H1 (cell line): ENCODE measurements around the gene IQGAP1. TPM values are rescaled to one million over a fixed set of nuclear protein-coding genes. Genes with fewer than 3 reads are reported as not detected.

Source experiments
- BRCA1 ChIP-seq: IDR thresholded peaks from 2 replicates; pipeline ENCODE4 v1.6.1; 2012; ENCODE audit warnings: low read depth, low read length, improper control_type of control experiment
- E2F6 ChIP-seq: IDR thresholded peaks from 2 replicates; pipeline ENCODE4 v1.6.1; 2012; ENCODE audit warnings: inconsistent platforms
- GABPA ChIP-seq: IDR thresholded peaks from 2 replicates; pipeline ENCODE4 v1.6.1; 2011; ENCODE audit warnings: mild to moderate bottlenecking, low read length, moderate library complexity, borderline replicate concordance; ENCODE audit not compliant: insufficient read depth
- KDM4A ChIP-seq: IDR thresholded peaks from one replicate; pipeline ENCODE4 v1.7.1; 2012; ENCODE audit warnings: low read depth, mild to moderate bottlenecking, moderate library complexity, low read length, inconsistent platforms; ENCODE audit not compliant: severe bottlenecking
- NANOG ChIP-seq: IDR thresholded peaks from 2 replicates; pipeline ENCODE4 v1.6.1; 2011; ENCODE audit warnings: low read length, low read depth, mild to moderate bottlenecking, inconsistent platforms; ENCODE audit not compliant: insufficient read depth, poor library complexity, severe bottlenecking
- RNF2 ChIP-seq: fragments of 200-900, 300-1000 bp; sonication (generic); IDR thresholded peaks from 2 replicates; pipeline ENCODE4 v1.7.1; 2016; ENCODE audit warnings: borderline replicate concordance, low read depth, mild to moderate bottlenecking, antibody characterized with exemption, low read length; ENCODE audit not compliant: poor library complexity, severe bottlenecking; ENCODE audit errors: missing control alignments
- ZNF274 ChIP-seq: IDR thresholded peaks from 2 replicates; pipeline ENCODE4 v1.7.0; 2012; ENCODE audit warnings: low read length, borderline replicate concordance; ENCODE audit errors: extremely low read depth
- polyA plus RNA-seq, 7 experiments: library from polyadenylated mRNA; depleted of rRNA in 3 of 7; stranded (reverse) in 5 of 7; unstranded in 2 of 7; fragments of >200 nt in 5 of 7; fragments of 200-250 nt in 2 of 7; gene quantifications; 1 replicate in 5 of 7; 2 replicates in 1 of 7; 4 replicates in 1 of 7; pipeline versions ENCODE4 v1.2.1 to v1.2.3, GENCODE V29; 2011 to 2013; ENCODE audit warnings: missing spikeins in 2 of 7, mixed read lengths in 2 of 7
- total RNA-seq: library from RNA; stranded (reverse); fragmentation: NEBNext Ultra II Directional; extraction: Animal tissue kit (Norgen Biotek cat#: 25700); gene quantifications from 2 replicates; pipeline ENCODE4 v1.2.1, GENCODE V29; 2021
- TF ChIP-seq, protein P1 (sequence below): fragments of 300-600 bp; sonication (generic); IDR thresholded peaks from 2 replicates; pipeline ENCODE4 v1.7.1; 2012; ENCODE audit warnings: low read length, moderate library complexity, mild to moderate bottlenecking, inconsistent platforms; ENCODE audit not compliant: insufficient replicate concordance

IQGAP1 gene
- total and polyA plus RNA-seq, 2 of the 8 experiments (the other 6 are each of a cell fraction or from before 2014, with no cell fraction given) = 56.0 to 138 TPM

- TF ChIP-seq, protein P1, sequence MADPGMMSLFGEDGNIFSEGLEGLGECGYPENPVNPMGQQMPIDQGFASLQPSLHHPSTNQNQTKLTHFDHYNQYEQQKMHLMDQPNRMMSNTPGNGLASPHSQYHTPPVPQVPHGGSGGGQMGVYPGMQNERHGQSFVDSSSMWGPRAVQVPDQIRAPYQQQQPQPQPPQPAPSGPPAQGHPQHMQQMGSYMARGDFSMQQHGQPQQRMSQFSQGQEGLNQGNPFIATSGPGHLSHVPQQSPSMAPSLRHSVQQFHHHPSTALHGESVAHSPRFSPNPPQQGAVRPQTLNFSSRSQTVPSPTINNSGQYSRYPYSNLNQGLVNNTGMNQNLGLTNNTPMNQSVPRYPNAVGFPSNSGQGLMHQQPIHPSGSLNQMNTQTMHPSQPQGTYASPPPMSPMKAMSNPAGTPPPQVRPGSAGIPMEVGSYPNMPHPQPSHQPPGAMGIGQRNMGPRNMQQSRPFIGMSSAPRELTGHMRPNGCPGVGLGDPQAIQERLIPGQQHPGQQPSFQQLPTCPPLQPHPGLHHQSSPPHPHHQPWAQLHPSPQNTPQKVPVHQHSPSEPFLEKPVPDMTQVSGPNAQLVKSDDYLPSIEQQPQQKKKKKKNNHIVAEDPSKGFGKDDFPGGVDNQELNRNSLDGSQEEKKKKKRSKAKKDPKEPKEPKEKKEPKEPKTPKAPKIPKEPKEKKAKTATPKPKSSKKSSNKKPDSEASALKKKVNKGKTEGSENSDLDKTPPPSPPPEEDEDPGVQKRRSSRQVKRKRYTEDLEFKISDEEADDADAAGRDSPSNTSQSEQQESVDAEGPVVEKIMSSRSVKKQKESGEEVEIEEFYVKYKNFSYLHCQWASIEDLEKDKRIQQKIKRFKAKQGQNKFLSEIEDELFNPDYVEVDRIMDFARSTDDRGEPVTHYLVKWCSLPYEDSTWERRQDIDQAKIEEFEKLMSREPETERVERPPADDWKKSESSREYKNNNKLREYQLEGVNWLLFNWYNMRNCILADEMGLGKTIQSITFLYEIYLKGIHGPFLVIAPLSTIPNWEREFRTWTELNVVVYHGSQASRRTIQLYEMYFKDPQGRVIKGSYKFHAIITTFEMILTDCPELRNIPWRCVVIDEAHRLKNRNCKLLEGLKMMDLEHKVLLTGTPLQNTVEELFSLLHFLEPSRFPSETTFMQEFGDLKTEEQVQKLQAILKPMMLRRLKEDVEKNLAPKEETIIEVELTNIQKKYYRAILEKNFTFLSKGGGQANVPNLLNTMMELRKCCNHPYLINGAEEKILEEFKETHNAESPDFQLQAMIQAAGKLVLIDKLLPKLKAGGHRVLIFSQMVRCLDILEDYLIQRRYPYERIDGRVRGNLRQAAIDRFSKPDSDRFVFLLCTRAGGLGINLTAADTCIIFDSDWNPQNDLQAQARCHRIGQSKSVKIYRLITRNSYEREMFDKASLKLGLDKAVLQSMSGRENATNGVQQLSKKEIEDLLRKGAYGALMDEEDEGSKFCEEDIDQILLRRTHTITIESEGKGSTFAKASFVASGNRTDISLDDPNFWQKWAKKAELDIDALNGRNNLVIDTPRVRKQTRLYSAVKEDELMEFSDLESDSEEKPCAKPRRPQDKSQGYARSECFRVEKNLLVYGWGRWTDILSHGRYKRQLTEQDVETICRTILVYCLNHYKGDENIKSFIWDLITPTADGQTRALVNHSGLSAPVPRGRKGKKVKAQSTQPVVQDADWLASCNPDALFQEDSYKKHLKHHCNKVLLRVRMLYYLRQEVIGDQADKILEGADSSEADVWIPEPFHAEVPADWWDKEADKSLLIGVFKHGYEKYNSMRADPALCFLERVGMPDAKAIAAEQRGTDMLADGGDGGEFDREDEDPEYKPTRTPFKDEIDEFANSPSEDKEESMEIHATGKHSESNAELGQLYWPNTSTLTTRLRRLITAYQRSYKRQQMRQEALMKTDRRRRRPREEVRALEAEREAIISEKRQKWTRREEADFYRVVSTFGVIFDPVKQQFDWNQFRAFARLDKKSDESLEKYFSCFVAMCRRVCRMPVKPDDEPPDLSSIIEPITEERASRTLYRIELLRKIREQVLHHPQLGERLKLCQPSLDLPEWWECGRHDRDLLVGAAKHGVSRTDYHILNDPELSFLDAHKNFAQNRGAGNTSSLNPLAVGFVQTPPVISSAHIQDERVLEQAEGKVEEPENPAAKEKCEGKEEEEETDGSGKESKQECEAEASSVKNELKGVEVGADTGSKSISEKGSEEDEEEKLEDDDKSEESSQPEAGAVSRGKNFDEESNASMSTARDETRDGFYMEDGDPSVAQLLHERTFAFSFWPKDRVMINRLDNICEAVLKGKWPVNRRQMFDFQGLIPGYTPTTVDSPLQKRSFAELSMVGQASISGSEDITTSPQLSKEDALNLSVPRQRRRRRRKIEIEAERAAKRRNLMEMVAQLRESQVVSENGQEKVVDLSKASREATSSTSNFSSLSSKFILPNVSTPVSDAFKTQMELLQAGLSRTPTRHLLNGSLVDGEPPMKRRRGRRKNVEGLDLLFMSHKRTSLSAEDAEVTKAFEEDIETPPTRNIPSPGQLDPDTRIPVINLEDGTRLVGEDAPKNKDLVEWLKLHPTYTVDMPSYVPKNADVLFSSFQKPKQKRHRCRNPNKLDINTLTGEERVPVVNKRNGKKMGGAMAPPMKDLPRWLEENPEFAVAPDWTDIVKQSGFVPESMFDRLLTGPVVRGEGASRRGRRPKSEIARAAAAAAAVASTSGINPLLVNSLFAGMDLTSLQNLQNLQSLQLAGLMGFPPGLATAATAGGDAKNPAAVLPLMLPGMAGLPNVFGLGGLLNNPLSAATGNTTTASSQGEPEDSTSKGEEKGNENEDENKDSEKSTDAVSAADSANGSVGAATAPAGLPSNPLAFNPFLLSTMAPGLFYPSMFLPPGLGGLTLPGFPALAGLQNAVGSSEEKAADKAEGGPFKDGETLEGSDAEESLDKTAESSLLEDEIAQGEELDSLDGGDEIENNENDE = no peak
- TF ChIP-seq KDM4A = peak; percentile 69
- no peak for TF ChIP-seq E2F6
- no peak for TF ChIP-seq ZNF274
- no peak for TF ChIP-seq GABPA
- TF ChIP-seq NANOG = no peak
- TF ChIP-seq BRCA1 = no peak
- peak; percentile 20 for TF ChIP-seq RNF2
These were observed 142.4 kb downstream of the IQGAP1 start (continued) for GRCh38 chr15:90530250-90531051.
